BLaER1 (cell line): ENCODE results near the gene GCNA.

ENCODE experiments used
- H3K27ac ChIP-seq: shearing (Covaris generic); formaldehyde crosslinking; 2 replicates; pipeline ENCODE4 v1.8.1; 2022
- H3K27me3 ChIP-seq: shearing (Covaris generic); formaldehyde crosslinking; 2 replicates; pipeline ENCODE4 v1.8.1; 2022
- H3K36me3 ChIP-seq: shearing (Covaris generic); formaldehyde crosslinking; 2 replicates; pipeline ENCODE4 v1.8.1; 2022
- H3K4me1 ChIP-seq: shearing (Covaris generic); formaldehyde crosslinking; 2 replicates; pipeline ENCODE4 v1.8.1; 2022
- H3K4me2 ChIP-seq: shearing (Covaris generic); formaldehyde crosslinking; 2 replicates; pipeline ENCODE4 v1.8.1; 2022
- H3K4me3 ChIP-seq: shearing (Covaris generic); formaldehyde crosslinking; 2 replicates; pipeline ENCODE4 v1.8.1; 2022
- H3K9ac ChIP-seq: shearing (Covaris generic); formaldehyde crosslinking; 2 replicates; pipeline ENCODE4 v1.8.1; 2022
- H3K9me3 ChIP-seq: shearing (Covaris generic); formaldehyde crosslinking; 2 replicates; pipeline ENCODE4 v1.8.1; 2022
- H4K20me1 ChIP-seq: shearing (Covaris generic); formaldehyde crosslinking; 2 replicates; pipeline ENCODE4 v1.8.1; 2022
- Cebpa-rat ChIP-seq: shearing (Covaris generic); IDR thresholded peaks from 2 replicates; pipeline ENCODE4 v1.8.1; 2022

The GCNA gene

DNA sequence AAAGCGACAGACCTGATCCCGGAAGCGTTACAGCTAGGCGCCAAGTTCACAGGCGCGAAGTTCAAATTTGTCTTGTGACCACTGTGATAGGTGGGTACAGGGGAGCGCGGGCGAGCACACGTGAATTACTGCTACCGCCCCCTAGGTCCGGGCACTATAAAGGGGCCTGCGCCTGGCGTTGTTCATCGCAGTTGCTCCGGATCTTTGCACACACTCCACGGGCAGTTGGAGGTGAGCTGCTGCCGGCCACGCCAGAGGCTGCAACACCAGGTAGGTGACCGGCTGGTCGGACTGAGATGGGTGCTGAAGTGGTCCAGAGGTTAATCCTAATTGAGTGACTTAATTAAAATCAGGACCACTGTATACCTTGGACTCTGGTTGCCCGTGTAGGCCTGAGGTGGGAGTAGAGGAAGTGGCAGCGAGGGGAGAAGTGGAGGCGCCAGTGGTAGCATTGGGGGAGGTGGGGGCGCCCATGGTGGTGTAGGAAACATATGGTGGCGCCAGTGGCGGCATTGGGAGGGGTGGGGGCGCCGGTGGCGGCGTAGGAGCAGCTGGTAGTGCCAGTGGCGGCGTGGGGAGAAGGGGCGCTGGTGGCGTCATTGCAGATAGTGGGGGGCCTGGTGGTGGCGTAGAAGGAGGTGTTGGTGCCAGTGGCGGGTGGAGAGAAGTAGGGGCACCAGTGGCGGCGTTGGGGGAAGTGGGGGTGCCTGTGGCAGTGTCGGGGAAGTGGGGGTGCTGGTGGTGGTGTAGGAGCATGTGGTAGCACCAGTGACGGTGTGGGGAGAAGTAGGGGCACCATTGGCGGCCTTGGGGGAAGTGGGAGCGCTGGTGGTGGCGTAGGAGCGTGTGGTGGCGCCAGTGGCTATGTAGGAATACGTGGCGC, at the start of gene GCNA:
TSS of gene GCNA (plus strand) at position 185 of the 883 bp plus-strand sequence. CDS start 2,385 bp downstream, outside the sequence.
- TF ChIP-seq Cebpa-rat, result no peak
- Histone ChIP-seq H3K27me3 (peaks cover 24% of the 10 kb centered on the region), H3K4me1 (no peaks in the 10 kb centered on the region), H3K9me3 (no peaks in the 10 kb centered on the region), H3K4me2 (no peak within 1 kb of the TSS), H4K20me1 (peaks cover 37% of the 10 kb centered on the region), H3K36me3 (peaks cover 37% of the 10 kb centered on the region), H3K27ac (no peak within 1 kb of the TSS), H3K4me3 (no peak within 1 kb of the TSS), H3K9ac (no peak within 1 kb of the TSS)

DNA sequence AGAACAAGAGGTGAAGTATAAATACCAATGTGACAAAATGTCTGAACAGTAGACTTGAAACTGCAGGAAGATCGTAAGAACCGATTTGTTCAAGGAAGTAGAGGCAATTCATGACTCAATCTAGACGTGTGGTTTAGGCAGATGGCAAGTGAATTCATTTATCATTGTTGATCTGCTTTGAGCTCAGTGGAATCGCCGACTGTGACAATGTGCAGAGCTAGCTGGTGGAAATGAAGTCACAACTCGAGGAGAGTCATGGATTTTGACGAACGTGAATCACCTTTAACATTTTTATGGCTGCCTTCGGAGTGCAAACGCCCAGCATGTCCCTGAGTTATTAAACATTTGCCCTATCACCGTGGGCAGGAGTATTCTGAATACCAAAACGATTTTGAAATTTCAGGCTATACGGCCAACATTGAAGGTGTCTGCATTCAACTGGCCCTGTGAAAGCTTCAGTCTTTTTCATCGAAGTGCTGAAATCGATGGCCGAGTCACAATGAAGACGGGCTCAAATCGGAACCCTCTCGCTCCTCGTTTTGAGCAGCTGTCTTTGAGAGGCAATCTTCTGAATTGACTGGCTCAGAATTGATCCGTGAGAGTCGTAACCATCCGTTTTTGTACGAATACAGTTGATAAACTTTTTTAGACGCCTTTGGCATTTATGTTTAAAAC, 46.0 kb upstream of the GCNA start:
- peak overlapping the region; percentile 93 for H3K27ac ChIP-seq
- H3K27me3 ChIP-seq, result peaks cover 36% of the 10 kb centered on the region
- H3K9ac ChIP-seq, result peak overlapping the region; percentile 97
- H3K4me2 ChIP-seq, result peak overlapping the region; percentile 71
- peaks cover 31% of the 10 kb centered on the region for H3K9me3 ChIP-seq
- H3K4me3 ChIP-seq, result peak overlapping the region; percentile 81
- no peak for TF ChIP-seq Cebpa-rat
- peaks cover 33% of the 10 kb centered on the region for H4K20me1 ChIP-seq
- peaks cover 18% of the 10 kb centered on the region; the same call in 1 of the 2 replicates for H3K4me1 ChIP-seq
- peaks cover 1% of the 10 kb centered on the region; the same call in 1 of the 2 replicates for H3K36me3 ChIP-seq

DNA sequence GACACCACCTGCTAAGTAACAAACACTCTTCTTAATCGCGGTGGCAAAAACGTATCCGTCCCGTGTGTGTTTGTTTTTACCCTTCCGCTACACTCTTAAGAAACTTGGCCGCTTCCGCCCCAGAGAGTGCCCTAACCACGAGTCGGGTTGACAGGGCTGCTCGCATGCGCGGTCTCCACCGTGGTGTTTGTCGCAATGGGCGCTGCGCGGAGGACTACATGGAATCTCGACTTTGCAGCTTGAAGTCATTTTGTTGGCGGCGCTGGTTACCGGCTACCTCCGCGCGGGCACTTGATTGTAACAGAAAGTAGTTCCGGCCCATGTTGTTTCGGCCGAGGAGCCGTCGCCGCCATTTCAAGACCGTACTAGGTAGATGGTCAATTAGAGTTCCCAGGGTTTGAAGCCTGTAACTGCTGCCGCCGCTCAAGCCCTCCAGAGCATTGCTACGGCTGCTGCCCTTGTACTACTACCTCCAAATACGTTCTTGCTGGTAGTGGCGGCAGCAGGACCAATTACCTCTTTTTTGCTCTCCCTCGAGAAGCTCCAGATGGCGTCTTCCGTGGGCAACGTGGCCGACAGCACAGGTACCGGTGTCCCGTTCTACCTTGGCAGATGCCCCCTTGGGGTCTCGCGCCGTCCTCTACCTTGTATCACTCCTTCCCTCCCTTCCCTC, 45.3 kb upstream of the GCNA start, which contains the start of gene OGT:
TSS of gene OGT (plus strand) at position 352 of the 673 bp plus-strand sequence. CDS start at position 548, 196 bp downstream.
- Histone ChIP-seq H3K9me3 (peaks cover 31% of the 10 kb centered on the region), H3K27me3 (peaks cover 32% of the 10 kb centered on the region), H3K4me1 (peaks cover 18% of the 10 kb centered on the region; the same call in 1 of the 2 replicates), H3K27ac (peak within 1 kb of the TSS; percentile 93), H3K9ac (peak within 1 kb of the TSS; percentile 97), H3K4me2 (peak within 1 kb of the TSS; percentile 71), H3K36me3 (peaks cover 8% of the 10 kb centered on the region), H3K4me3 (peak within 1 kb of the TSS; percentile 81), H4K20me1 (peaks cover 40% of the 10 kb centered on the region)
- TF ChIP-seq Cebpa-rat, result 0 out of 2 replicates have a peak, but pooled peaks have one; percentile 20

DNA sequence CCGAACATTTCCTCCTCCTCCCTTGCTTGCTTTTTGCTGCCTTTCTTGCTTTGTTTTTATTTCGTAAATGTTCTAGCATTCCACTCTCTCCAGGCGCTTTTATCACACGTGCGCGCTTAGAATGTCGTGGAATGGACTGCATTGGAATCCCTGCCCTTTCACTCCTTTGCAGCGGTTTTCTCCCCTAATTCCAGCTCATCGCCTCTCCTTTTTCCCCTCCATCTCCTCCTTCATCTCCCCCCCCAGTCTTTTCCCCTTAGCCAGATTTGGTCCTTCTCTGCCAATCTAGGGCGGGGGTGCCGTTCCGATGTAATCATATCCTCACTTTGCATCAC, 44.8 kb upstream of the GCNA start:
- Histone ChIP-seq H3K27me3 (peaks cover 27% of the 10 kb centered on the region), H3K36me3 (peaks cover 9% of the 10 kb centered on the region), H3K4me3 (peak overlapping the region; percentile 81), H3K4me1 (peaks cover 18% of the 10 kb centered on the region; the same call in 1 of the 2 replicates), H4K20me1 (peaks cover 46% of the 10 kb centered on the region), H3K9ac (peak overlapping the region; percentile 97), H3K27ac (peak overlapping the region; percentile 93), H3K9me3 (peaks cover 28% of the 10 kb centered on the region), H3K4me2 (peak overlapping the region; percentile 71)
- TF ChIP-seq Cebpa-rat, result no peak

GRCh38 chrX:71533851-71534561, 44.2 kb upstream of the GCNA start:
- Histone ChIP-seq H3K4me1 (peaks cover 18% of the 10 kb centered on the region; the same call in 1 of the 2 replicates), H3K4me2 (peak overlapping the region; percentile 71), H3K9me3 (peaks cover 23% of the 10 kb centered on the region), H3K27me3 (peaks cover 27% of the 10 kb centered on the region), H3K9ac (peak overlapping the region; percentile 97), H4K20me1 (peaks cover 51% of the 10 kb centered on the region), H3K36me3 (peaks cover 9% of the 10 kb centered on the region), H3K4me3 (peak overlapping the region; percentile 81), H3K27ac (peak overlapping the region; percentile 93)
- no peak for TF ChIP-seq Cebpa-rat

- peaks cover 61% of the 10 kb centered on the region for H4K20me1 ChIP-seq
- peaks cover 14% of the 10 kb centered on the region; the same call in 1 of the 2 replicates for H3K9me3 ChIP-seq
- H3K4me3 ChIP-seq, result peak overlapping the region; percentile 81
- peaks cover 17% of the 10 kb centered on the region for H3K36me3 ChIP-seq
- peak overlapping the region; percentile 71 for H3K4me2 ChIP-seq
- H3K27me3 ChIP-seq, result peaks cover 32% of the 10 kb centered on the region
- H3K27ac ChIP-seq, result peak overlapping the region; percentile 93; the same call in 1 of the 2 replicates
- peaks cover 25% of the 10 kb centered on the region for H3K4me1 ChIP-seq
- peak overlapping the region; percentile 97 for H3K9ac ChIP-seq
- no peak for TF ChIP-seq Cebpa-rat
Observed at GRCh38 chrX:71534773-71535544, 43.3 kb upstream of the GCNA start.

GRCh38 chrX:71536285-71536684, 42.0 kb upstream of the GCNA start:
- H3K9ac ChIP-seq, result no peak overlapping the region; the same call in 1 of the 2 replicates

DNA sequence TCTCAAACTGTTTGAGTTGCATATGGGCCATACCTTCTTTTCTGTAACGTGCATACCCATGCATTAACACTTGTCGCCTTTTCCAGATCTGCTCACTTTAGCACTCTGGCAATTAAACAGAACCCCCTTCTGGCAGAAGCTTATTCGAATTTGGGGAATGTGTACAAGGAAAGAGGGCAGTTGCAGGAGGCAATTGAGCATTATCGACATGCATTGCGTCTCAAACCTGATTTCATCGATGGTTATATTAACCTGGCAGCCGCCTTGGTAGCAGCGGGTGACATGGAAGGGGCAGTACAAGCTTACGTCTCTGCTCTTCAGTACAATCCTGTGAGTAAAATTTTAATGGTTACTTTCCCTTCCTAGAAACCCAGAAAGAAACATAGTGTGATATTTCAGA, 40.5 kb upstream of the GCNA start:
- Histone ChIP-seq H3K27ac (no peak overlapping the region), H4K20me1 (peaks cover 88% of the 10 kb centered on the region), H3K4me1 (peaks cover 31% of the 10 kb centered on the region), H3K9ac (no peak overlapping the region), H3K9me3 (0 out of 2 replicates have a peak, but pooled peaks cover 6% of the 10 kb centered on the region), H3K4me3 (no peak overlapping the region), H3K36me3 (peaks cover 23% of the 10 kb centered on the region), H3K27me3 (peaks cover 41% of the 10 kb centered on the region), H3K4me2 (no peak overlapping the region)
- no peak for TF ChIP-seq Cebpa-rat

More at GRCh38 chrX:71536285-71536684, 42.0 kb upstream of the GCNA start:
- H3K4me2 ChIP-seq, result peak overlapping the region; percentile 71
- H4K20me1 ChIP-seq, result peaks cover 74% of the 10 kb centered on the region
- peaks cover 32% of the 10 kb centered on the region for H3K4me1 ChIP-seq
- H3K27me3 ChIP-seq, result peaks cover 38% of the 10 kb centered on the region
- no peak for TF ChIP-seq Cebpa-rat
- peak overlapping the region; percentile 81; the same call in 1 of the 2 replicates for H3K4me3 ChIP-seq
- H3K27ac ChIP-seq, result no peak overlapping the region
- H3K36me3 ChIP-seq, result peaks cover 20% of the 10 kb centered on the region
- H3K9me3 ChIP-seq, result 0 out of 2 replicates have a peak, but pooled peaks cover 7% of the 10 kb centered on the region
